Coronary artery (tissue), 2 donors: ENCODE measurements around the gene SPACDR.

Source experiments
- DNase-seq: peaks from one replicate; pipeline ENCODE4 v3.0.0-alpha.2; 2017; ENCODE audit warnings: low spot score
- H3K27ac ChIP-seq, 2 donors: fragments of 200-600 bp; sonication (generic); one replicate each; pipeline ENCODE4 v1.5.1; 2016 to 2019
- H3K4me3 ChIP-seq: fragments of 200-600 bp; sonication (generic); 2 replicates; pipeline ENCODE4 v1.5.1; 2016; ENCODE audit warnings: mild to moderate bottlenecking, moderate library complexity
- CTCF ChIP-seq: fragments of 200-600 bp; sonication (generic); IDR thresholded peaks from one replicate; pipeline ENCODE4 v1.5.1; 2019; ENCODE audit warnings: antibody characterized with exemption

The SPACDR gene

GRCh38 chr7:100483722-100484672 lies 19.9 kb upstream of the SPACDR start, which contains the start of gene NYAP1:
NYAP1 (plus strand) TSS chr7:100483927; CDS start chr7:100485312, 1,385 bp downstream.
- no peak for TF ChIP-seq CTCF
- Histone ChIP-seq H3K4me3 (peak within 1 kb of the TSS; percentile 75), H3K27ac (peak within 1 kb of the TSS in 1 of 2 donors; percentile 29)
- no peak for DNase-seq

GRCh38 chr7:100483090-100483721 lies 19.1 kb upstream of the SPACDR start:
- no peak for DNase-seq
- Histone ChIP-seq H3K27ac (peak overlapping the region in 1 of 2 donors; percentile 29), H3K4me3 (peak overlapping the region; percentile 75)
- peak; percentile 97 for TF ChIP-seq CTCF

GRCh38 chr7:100482728-100483089 lies 18.6 kb upstream of the SPACDR start:
- no peak overlapping the region for H3K27ac ChIP-seq
- H3K4me3 ChIP-seq: peak overlapping the region; percentile 75
- no peak for DNase-seq
- TF ChIP-seq CTCF: no peak

GRCh38 chr7:100481466-100481865 lies 17.4 kb upstream of the SPACDR start:
- Histone ChIP-seq H3K27ac (no peak overlapping the region), H3K4me3 (no peak overlapping the region)
- no peak for TF ChIP-seq CTCF
- no peak for DNase-seq

- peak; percentile 96 for DNase-seq
- no peak for TF ChIP-seq CTCF
- peak within 1 kb of the TSS; percentile 92 to 94 for H3K27ac ChIP-seq
- peak within 1 kb of the TSS; percentile 96 for H3K4me3 ChIP-seq
Observed at GRCh38 chr7:100478958-100479660, 15.0 kb upstream of the SPACDR start, which contains the start of gene TSC22D4. TSC22D4 (minus strand) TSS chr7:100479214; CDS start chr7:100478038, 1,176 bp downstream.

GRCh38 chr7:100477871-100478267 lies 13.8 kb upstream of the SPACDR start:
- H3K27ac ChIP-seq: peak overlapping the region; percentile 92 to 94
- DNase-seq: no peak

More at GRCh38 chr7:100477871-100478267, 13.8 kb upstream of the SPACDR start:
- H3K4me3 ChIP-seq: peak overlapping the region; percentile 96
- TF ChIP-seq CTCF: no peak
